GM18861 (cell line): ENCODE data around the gene DGKQ.
A peak's percentile ranks its signal among the peaks of the same experiment; 100 is the strongest.
"Not testable (repeated sequence)": the region's sequence is repeated elsewhere in the genome, so short reads cannot be mapped to it uniquely, and the experiment has no call there.

Experiments used
- ATAC-seq: cut with Tn5 transposase; IDR thresholded peaks from one replicate; pipeline ENCODE4 v1.9.1; 2021; ENCODE audit not compliant: unreplicated experiment

The DGKQ gene

DNA sequence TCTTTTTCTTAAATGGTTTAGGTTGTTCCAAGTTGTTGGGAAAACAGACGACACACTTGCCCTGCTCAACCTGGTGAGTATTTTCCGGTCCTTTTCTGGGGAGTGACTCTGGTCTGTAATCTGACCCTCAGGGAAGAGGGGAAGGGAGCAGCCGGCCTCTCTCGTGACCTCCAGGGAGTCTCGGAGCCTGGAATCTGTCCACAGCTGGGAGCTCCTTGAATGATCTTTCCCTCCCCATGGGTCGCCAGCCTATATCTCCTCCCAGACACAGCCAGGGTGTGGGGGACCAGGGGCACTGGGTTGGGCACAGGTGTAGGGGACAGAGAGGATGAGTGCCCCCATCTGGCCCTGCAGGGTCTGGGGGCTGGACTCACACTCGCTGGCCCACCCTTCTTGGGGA is 22.2 kb downstream of the DGKQ start:
- ATAC-seq, result no peak

DNA sequence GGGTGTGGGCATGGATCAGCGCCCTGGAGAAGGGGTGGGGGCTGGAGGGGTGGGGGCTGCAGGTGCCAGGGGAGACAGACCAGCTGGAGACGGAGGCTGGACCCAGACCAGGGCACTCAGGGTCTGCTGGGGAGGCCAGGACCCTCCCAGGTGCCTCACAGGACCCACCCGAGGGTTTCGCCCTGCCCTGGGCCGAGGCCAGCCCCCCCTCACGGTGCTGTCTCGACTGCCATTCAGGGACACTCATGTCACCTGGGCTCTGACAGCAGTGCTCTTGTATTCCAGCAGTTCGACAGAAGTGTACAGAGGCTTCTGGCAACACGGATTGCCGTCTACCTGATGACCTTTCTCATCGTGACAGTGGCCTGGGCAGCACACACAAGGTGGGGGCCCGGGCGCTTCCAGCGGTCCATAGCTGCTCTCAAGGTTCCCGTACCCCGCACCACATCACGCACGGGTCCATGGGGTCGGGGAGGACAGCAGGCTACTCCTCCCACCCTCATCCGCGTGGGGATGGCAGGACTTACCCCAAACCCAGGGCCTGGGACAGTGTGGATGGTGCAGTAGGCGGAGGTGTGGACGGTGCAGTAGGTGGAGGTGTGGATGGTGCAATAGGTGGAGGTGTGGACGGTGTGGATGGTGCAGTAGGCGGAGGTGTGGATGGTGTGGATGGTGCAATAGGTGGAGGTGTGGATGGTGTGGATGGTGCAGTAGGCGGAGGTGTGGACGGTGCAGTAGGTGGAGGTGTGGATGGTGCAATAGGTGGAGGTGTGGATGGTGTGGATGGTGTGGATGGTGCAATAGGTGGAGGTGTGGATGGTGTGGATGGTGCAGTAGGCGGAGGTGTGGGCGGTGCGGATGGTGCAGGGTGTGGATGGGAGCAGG is 23.0 kb downstream of the DGKQ start:
- ATAC-seq, result no peak

DNA sequence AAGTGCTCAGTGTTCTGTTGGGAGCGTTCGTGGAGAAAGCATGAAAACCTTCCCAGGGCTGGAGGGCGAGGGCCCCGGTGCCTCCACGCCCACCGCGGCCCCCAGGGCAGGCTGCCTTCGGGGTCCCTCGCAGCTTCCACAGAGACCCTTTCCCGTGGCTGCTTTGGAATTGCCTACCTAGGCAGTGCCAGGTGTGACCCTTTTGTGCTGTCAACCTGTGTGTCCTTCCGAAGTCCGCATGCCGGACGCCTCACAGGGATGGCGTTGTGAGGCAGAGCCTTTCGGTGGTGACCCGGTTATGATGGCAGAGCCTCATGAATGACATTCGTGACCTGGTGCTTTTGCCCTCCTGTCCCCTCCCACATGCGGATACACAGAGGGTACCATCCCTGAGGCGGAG is 23.7 kb downstream of the DGKQ start:
- ATAC-seq, result no peak

DNA sequence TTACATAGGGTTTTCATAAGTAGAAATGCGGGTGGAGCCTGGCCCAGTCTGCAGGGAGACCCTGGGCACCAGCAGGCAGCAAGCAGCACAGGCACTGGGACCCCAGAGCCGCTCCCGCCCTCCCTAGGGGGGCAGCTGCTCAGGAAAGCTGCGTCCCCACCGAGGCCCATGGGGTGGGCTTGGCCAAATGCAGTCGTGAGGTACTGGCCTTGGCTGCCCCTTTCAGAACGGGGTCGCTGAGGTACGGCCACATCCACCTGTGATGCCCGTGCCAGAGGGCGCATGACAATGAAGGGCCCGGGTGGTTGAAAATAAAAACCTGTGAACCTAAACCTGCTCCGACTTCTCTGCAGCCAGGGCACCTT is 24.5 kb downstream of the DGKQ start:
- no peak for ATAC-seq

DNA sequence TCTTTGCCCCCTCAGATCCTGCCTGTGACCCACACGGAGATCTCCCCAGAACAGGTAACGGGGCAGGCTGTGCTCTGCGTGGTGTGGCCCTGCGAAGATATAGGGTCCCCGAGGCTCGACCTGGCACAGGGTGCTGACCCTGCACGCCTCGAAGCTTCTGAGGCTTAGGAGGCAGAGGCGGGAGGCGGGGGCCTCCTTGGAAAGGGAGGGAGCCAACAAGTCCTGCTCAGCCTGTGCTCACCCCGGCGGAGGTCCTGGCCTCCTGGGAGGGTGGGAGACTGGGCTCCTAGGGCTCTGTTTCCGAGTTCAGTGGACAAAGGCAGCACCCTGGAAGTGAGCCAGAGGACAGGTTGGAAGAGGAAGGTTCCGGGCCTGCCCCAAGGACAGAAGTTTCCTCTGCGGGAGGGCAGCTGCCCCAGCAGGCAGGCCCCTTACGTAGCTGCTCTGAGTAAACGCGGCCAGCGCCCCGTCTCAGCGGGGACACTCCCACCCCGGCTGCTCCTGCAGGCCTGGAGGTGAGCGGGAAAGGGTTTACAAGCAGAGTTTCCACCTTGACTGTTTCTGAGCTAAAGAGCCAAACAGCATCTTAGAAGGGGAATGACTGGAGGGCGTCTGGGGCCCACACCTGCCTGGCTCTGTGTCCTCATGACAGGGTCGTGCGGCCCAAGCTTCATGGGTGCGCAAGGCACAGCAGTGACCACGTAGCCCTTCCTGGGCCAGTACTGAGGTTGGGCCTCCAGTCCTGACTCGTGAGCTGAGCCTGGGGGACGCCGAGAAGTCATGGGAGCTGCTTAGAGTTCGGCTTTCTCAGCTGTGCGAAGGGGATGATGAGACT is 25.1 kb downstream of the DGKQ start:
- ATAC-seq, result no peak

DNA sequence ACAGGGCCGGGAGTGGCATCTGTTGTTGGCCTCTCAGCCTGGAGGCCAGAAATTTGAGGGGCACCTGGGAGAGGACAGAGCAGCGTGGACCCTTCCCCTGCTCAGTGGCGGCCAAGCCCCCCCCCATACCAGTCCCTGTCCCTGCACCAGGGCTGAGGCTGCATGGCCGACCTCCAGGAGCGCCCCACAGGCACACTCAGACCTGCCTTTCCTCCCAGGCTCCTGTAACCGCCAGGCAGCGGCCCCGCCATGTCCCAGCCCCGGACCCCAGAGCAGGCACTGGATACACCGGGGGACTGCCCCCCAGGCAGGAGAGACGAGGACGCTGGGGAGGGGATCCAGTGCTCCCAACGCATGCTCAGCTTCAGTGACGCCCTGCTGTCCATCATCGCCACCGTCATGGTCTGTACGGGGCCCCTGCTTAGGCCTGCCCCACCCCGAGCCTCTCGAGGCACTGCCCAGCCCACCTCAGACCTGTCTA is 25.8 kb downstream of the DGKQ start:
- no peak for ATAC-seq

DNA sequence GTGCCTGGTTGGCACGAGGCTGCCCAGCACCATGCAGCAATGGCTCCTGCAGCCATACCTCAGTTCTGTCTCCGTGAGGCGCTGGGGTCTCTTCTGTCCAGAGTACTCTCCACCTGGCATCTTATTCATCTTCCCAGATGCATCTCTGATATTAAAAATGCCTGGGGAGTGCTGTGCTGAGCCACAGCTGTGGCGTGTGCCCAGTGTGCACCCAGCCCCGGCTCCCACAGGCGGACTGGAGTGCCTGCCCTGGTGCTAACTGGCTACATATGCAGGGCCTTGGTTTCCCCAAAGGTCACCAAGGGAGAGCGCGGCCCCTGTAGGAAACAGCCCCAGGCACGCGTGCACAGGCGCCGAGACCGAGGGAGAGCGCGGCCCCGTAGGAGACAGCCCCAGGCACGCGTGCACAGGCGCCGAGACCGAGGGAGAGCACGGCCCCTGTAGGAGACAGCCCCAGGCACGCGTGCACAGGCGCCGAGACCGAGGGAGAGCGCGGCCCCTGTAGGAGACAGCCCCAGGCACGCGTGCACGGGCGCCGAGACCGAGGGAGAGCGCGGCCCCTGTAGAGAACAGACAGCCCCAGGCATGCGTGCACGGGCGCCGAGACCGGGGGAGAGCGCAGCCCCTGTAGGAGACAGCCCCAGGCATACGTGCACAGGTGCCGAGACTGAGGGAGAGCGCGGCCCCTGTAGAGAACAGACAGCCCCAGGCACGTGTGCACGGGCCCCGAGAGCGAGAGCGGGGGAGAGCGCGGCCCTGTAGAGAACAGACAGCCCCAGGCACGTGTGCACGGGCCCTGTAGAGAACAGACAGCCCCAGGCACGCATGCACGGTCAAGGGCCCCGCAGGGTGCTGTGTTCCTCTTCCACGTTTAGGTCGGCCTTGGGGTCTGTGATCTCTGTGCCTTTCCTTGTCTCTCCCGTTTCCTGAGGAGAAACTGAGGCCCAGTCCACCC is 26.6 kb downstream of the DGKQ start:
- no peak for ATAC-seq

DNA sequence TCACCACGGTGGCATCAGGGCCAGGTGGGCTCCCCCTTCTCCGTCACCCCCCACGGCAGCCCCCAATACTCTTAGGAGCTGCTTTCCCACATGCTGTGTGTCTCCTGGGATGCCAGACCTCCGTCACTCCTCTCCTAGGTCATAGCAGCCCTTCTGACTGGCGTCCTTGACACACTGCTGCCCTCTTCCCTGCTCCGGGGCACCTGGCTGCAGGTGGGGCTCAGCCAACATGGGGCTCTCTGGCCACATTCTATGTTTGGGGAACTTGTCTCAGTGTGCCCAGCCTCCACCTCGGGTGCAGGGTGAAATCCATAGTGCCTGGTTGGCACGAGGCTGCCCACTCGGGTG is 27.3 kb downstream of the DGKQ start:
- ATAC-seq, result no peak

DNA sequence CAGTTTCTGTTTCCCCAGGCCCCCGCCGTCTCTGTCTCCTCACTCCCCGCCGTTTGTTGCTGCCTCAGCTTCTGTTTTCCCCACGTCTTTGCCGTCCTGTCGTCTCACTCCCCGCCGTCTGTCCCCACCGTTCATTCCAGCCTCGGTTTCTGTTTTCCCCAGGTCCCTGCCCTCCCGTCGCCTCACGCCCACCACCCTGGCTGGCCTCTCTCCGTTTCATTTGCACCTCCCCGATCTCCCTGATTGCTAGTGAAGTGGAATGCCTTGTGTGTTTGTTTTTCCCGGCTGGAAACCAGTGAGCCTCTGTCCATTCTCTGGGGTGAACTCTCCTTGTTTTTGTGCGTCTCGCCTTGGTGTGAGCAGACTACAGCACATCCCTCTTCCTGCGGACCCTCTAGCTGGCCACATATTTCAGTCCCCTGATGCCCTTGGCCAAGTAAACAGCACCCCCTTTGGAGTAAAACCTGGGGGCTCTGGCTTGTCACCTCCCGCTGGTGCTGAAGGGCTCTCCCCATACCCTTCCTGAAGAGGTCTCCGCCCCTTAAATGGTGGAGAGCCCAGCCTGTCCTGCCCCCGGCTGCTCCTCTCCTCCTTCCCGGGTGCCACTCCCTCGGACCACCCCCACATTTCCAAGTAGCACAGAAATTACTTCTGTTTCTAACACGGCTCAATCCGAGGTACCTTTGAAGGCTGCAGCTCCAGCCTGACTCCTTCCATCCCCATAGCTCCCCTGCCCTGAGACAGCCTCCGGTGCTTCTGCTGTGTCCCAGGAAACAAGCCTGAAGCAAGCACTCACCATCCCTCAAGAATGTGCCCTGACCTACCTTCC is 27.9 kb downstream of the DGKQ start:
- no peak for ATAC-seq

DNA sequence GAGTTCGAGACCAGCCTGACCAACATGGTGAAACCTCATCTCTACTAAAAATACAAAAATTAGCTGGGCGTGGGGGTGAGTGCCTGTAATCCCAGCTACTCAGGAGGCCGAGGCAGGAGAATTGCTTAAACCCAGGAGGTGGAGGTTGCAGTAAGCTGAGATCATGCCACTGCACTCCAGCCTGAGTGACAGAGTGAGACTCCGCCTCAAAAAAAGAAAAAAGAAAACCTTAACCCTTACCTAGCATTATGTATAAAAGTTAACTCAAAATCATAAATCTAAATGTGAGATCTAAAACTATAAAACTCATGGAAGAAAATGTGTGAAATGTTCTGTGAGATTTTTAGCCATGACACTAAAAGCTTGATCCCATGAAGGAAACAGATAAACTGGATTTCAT is 33.9 kb downstream of the DGKQ start:
- ATAC-seq, result not testable (repeated sequence)

DNA sequence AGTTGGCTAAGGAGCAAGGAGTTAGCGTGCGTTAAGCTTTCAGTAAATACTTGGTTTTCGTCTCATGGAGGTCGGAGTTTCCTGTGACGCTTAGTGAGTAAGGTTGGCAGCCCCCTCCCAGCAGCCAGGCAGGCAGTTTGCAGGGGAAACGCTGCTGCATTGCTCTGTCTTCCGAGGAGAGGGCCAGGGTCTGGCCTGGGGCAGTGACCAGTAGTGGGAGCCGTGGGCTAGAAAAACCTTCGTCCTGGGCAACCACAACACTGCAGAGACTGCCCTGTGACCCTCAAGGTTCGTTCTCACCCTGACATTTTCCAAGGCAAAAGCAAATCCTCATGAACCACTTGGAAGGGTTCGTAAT is 40.7 kb downstream of the DGKQ start:
- ATAC-seq, result no peak

DNA sequence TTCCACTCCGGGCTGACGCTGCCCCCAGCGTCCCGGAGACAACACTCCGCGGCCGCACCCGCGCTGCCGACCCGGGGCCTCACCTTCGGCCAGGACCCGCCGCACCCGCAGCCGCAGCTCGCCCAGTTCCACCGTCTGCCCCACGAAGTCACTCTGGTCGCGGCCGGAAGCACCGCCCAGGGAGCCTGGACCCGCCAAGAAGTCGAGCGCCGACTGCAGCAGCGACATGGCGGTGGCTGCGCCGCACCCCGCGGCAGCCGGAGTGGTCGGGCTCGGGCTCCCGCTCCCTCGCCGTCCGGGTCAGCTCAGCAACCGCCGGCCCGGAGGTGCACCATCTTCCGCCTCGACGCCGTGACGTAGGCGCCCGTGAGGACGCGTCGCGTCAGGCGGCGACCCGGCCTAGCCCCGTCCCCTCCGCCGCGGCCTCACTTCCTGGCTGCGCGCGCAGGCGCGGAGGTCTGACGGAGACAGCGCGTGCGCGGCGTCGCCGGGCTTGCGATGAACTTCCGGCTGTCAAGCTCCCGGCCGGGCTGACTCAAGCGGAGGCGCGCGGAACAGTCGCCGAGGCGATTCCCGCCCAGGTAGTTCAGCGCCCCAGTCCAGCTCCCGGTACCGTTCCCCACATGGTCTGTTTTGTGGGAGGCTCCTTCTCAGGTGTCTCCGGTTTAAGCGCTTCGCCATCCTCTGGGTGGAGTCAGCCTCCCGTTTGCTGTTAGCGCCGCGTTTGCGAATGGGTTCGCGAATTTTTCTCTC is 41.2 kb downstream of the DGKQ start, which contains the start of the genes GAK and TMEM175:
TSS of gene GAK (minus strand) at position 357 of the 753 bp plus-strand sequence. CDS start at position 228, 129 bp downstream.
TSS of gene TMEM175 (plus strand) at position 501 of the 753 bp plus-strand sequence. CDS start 15,280 bp downstream, outside the sequence.
- ATAC-seq, result peak; percentile 79

DNA sequence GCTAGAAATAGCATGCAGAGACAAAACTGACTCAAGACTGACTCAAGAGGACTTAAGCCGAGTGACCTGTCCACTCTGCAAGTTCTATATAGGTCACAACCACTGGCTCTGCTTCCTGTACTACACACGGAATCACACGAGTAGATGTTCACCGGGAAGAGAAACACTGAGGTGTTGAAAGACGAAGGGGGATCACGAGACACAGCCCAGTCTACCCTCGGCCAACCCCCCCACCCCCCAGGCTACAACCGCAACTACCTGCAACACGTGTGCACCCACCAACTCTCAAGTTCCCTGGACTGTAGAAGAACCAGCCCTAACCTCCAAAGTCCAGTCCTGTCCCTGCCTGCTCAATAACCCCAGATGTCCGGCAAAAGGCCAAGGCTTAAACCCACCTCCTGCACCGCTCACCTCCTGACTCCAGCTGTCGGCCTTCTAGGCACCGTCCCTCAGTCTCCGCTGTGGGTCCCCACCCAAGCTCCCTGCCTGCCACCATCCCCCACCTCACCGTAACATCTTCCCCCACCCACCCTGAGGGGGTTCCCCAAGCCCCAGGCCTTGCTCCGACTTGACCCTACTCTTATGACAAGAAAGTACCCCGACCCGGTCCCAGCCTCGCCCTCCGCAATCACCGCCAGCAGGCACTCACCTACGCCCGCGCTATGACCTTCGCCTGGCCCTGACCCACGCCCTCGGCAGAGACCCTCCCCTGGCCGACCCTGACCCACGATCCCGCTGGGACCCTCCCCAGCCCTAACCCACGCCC is 42.0 kb downstream of the DGKQ start:
- ATAC-seq, result peak; percentile 1

DNA sequence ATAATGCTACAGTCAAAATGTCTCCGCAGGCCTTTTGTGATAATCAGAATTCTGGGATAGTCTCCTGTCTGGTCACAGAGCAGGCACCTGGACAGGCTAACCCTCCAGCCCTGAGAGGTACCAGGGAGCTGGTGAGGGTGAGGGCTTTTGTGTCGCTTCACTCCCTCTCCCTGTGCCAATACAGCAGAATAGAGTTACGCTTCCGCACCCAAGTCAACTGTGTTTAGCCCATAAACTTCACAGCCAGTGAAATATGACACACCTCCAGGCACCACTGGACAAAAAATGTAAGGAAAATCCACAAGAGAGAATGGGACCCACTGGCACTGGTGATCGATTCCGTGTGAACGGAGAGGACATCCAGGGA is 42.6 kb downstream of the DGKQ start:
- ATAC-seq, result no peak

DNA sequence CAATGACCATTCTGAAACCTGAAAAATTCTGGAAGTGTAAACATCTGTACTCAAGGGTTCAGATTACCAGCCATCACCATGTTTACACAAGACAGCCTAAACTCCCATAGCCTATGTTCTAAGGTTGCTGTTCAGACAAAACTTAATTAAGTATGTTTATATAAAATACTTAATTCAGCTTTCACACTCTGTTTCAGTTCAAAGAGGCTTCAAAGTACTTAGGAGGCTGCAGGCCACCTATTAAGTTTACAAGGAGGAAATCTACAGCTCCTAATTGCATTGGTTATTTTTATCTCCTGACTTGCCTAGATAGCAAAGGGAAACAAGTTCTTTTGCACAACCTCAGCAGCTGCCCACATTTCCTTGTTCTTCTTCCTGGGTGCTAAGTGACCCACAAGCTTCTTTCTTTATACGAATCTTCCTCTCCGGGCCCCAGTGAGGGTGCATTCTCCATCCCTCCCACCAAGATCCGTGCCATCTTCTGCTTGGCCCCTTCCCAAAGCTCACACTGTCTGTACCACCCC is 43.3 kb downstream of the DGKQ start:
- no peak for ATAC-seq

DNA sequence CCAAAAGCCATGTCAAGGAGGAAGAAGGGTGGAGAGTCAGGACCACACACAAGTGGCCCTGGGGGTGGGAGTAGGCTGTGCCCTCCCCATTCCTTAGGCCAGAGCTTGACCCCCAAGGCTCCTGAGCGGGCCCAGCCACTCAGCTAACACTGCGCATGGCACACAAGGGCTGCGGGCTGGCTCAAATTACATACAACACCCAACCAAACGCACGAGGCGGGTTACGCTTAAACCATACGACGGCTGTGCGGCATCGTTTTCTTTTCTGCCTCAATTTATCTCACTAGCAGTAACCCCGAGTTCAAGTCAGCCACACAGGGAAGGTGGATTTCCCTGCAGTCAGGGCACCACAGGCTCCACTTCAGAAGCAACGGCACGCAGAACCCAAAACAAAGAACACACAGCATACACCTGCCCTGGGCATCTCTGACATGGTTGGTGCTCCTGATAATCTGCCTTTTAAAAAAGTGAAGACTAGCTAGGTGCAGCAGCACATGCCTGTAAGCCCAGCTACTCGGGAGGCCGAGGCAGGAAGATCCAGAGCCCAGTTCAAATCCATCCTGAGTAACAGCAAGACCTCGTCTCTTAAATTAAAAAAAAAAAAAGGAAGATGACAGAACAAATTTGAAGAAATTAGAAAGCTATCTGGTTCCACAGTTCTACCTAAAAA is 44.1 kb downstream of the DGKQ start:
- no peak for ATAC-seq

DNA sequence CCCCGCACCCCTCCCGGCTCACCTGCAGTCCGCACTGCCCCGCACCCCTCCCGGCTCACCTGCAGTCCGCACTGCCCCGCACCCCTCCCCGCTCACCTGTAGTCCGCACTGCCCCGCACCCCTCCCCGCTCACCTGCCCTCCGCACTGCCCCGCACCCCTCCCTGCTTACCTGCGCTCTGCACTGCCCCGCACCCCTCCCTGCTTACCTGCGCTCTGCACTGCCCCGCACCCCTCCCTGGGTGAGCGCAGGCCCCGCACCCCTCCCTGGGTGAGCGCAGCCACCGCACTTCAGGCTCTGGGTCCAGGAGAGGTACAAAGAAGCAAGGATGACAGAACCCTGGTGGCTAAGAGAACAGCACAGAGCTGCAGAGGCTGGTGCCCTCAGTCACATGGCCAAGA is 45.8 kb downstream of the DGKQ start:
- ATAC-seq, result not testable (repeated sequence)

DNA sequence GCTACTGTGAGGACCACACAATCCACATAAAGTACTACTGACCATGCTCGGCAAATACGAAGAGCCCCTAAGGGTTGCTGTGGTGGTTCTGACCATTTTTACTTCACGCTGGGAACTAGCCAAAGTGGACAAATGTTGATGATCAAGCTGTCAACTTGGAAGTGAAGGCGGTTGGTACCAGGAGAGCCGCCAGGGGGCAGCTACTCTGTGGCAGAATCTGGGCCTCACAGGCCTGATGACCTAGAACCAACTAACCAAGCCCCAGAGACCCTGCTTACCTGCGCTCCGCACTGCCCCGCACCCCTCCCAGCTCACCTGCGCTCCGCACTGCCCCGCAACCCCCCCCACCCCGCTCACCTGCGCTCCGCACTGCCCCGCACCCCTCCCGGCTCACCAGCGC is 46.8 kb downstream of the DGKQ start:
- no peak for ATAC-seq
